ENCODE data around the gene RALGAPA2. TPM values are rescaled to one million over a fixed set of nuclear protein-coding genes. Genes with fewer than 3 reads are reported as not detected.

The RALGAPA2 gene
- polyA plus RNA-seq, 1 donor from 2014 or later = 21.8 TPM

DNA sequence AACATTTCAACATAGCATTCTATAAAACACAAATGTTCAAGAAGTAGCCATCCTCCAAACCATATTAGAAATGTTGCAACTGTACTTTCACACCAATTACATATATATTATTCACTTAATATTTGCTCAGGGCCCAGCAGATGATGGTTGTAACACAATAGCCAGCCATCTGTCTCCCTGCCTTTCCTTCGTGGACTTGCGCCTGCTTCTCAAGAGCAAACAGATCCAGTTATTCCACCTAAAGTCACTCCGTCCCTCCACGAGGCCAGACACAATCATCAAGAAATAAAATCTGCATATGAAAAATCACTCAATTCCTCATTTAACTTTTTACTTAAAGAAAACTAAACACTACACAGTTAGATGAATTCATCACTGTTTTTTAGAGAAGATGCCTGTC, 160.4 kb downstream of the RALGAPA2 start:
- no peak overlapping the region for H3K27ac ChIP-seq (ENCODE audit: low read length)
- no peak overlapping the region for H3K9ac ChIP-seq (ENCODE audit: low read length)
- H3K27me3 ChIP-seq (ENCODE audit: insufficient read depth, low read depth, low read length) = no peaks in the 10 kb centered on the region
- TF ChIP-seq TAF1 (IDR thresholded peaks at IDR 0.05; ENCODE audit: low read depth) (no peak), SMC3 (conservative IDR thresholded peaks at IDR 0.05; ENCODE audit: poor library complexity) (no peak), MXI1 (conservative IDR thresholded peaks at IDR 0.05; ENCODE audit: poor library complexity, severe bottlenecking) (no peak), POLR2AphosphoS5 (IDR thresholded peaks at IDR 0.05) (no peak), EZH2 (IDR thresholded peaks at IDR 0.05; ENCODE audit: borderline replicate concordance, insufficient read depth, low read length, poor library complexity, severe bottlenecking) (no peak), EP300 (conservative IDR thresholded peaks at IDR 0.05; ENCODE audit: poor library complexity, severe bottlenecking) (no peak)
- TF ChIP-seq, protein P1, sequence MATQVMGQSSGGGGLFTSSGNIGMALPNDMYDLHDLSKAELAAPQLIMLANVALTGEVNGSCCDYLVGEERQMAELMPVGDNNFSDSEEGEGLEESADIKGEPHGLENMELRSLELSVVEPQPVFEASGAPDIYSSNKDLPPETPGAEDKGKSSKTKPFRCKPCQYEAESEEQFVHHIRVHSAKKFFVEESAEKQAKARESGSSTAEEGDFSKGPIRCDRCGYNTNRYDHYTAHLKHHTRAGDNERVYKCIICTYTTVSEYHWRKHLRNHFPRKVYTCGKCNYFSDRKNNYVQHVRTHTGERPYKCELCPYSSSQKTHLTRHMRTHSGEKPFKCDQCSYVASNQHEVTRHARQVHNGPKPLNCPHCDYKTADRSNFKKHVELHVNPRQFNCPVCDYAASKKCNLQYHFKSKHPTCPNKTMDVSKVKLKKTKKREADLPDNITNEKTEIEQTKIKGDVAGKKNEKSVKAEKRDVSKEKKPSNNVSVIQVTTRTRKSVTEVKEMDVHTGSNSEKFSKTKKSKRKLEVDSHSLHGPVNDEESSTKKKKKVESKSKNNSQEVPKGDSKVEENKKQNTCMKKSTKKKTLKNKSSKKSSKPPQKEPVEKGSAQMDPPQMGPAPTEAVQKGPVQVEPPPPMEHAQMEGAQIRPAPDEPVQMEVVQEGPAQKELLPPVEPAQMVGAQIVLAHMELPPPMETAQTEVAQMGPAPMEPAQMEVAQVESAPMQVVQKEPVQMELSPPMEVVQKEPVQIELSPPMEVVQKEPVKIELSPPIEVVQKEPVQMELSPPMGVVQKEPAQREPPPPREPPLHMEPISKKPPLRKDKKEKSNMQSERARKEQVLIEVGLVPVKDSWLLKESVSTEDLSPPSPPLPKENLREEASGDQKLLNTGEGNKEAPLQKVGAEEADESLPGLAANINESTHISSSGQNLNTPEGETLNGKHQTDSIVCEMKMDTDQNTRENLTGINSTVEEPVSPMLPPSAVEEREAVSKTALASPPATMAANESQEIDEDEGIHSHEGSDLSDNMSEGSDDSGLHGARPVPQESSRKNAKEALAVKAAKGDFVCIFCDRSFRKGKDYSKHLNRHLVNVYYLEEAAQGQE (IDR thresholded peaks at IDR 0.05; ENCODE audit: borderline replicate concordance) = no peak
- TF ChIP-seq, protein P2, sequence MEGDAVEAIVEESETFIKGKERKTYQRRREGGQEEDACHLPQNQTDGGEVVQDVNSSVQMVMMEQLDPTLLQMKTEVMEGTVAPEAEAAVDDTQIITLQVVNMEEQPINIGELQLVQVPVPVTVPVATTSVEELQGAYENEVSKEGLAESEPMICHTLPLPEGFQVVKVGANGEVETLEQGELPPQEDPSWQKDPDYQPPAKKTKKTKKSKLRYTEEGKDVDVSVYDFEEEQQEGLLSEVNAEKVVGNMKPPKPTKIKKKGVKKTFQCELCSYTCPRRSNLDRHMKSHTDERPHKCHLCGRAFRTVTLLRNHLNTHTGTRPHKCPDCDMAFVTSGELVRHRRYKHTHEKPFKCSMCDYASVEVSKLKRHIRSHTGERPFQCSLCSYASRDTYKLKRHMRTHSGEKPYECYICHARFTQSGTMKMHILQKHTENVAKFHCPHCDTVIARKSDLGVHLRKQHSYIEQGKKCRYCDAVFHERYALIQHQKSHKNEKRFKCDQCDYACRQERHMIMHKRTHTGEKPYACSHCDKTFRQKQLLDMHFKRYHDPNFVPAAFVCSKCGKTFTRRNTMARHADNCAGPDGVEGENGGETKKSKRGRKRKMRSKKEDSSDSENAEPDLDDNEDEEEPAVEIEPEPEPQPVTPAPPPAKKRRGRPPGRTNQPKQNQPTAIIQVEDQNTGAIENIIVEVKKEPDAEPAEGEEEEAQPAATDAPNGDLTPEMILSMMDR (IDR thresholded peaks at IDR 0.05; ENCODE audit: poor library complexity, severe bottlenecking) = no peak
- H3K79me2 ChIP-seq (replicated peaks; ENCODE audit: insufficient read depth, low read length) = no peaks in the 10 kb centered on the region
- no peaks in the 10 kb centered on the region for H3F3A ChIP-seq (ENCODE audit: insufficient read depth, low read length, poor library complexity, severe bottlenecking)
- no peaks in the 10 kb centered on the region for H4K20me1 ChIP-seq (ENCODE audit: insufficient read depth)
- H3K4me3 ChIP-seq (ENCODE audit: low read length) = no peak overlapping the region
- no peak overlapping the region for H3K4me2 ChIP-seq (ENCODE audit: low read length)
- H3K36me3 ChIP-seq (ENCODE audit: insufficient read depth, low read length) = peaks cover 3% of the 10 kb centered on the region
- H3K9me2 ChIP-seq (ENCODE audit: insufficient read depth, low read length) = no peaks in the 10 kb centered on the region
- H3K9me3 ChIP-seq (ENCODE audit: low read length) = no peaks in the 10 kb centered on the region
- H2AFZ ChIP-seq (ENCODE audit: low read depth, low read length) = no peak overlapping the region

DNA sequence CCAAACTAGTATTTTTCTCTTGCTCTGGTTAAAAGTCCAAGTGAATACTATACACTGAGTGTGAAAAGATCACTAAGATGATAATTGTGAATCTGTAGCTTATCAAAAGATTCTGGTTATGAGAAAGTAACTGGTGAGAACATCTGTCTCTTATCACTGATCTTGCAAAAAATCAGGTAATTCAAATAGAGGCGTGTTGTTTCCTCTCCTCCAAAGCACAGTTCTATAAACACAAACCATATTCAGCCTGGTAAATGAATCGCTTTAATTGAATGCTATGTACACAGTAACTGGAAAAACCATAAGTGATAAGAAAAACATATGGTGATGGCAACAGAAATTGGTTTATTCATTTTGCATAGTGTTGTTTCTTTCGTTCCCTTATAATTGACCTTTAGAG, 161.0 kb downstream of the RALGAPA2 start:
- Histone ChIP-seq H3K4me2 (ENCODE audit: low read length) (no peak overlapping the region), H2AFZ (ENCODE audit: low read depth, low read length) (no peak overlapping the region), H4K20me1 (ENCODE audit: insufficient read depth) (no peaks in the 10 kb centered on the region), H3K9me2 (ENCODE audit: insufficient read depth, low read length) (no peaks in the 10 kb centered on the region), H3K9ac (ENCODE audit: low read length) (no peak overlapping the region), H3K36me3 (ENCODE audit: insufficient read depth, low read length) (peaks cover 3% of the 10 kb centered on the region), H3K27ac (ENCODE audit: low read length) (no peak overlapping the region), H3K9me3 (ENCODE audit: low read length) (no peaks in the 10 kb centered on the region), H3F3A (ENCODE audit: insufficient read depth, low read length, poor library complexity, severe bottlenecking) (no peaks in the 10 kb centered on the region), H3K79me2 (replicated peaks; ENCODE audit: insufficient read depth, low read length) (no peaks in the 10 kb centered on the region), H3K27me3 (ENCODE audit: insufficient read depth, low read depth, low read length) (no peaks in the 10 kb centered on the region), H3K4me3 (ENCODE audit: low read length) (no peak overlapping the region)
- TF ChIP-seq, protein P2 (IDR thresholded peaks at IDR 0.05; ENCODE audit: poor library complexity, severe bottlenecking) = no peak
- no peak for TF ChIP-seq SMC3 (conservative IDR thresholded peaks at IDR 0.05; ENCODE audit: poor library complexity)
- no peak for TF ChIP-seq MXI1 (conservative IDR thresholded peaks at IDR 0.05; ENCODE audit: poor library complexity, severe bottlenecking)
- TF ChIP-seq, protein P1 (IDR thresholded peaks at IDR 0.05; ENCODE audit: borderline replicate concordance) = no peak
- no peak for TF ChIP-seq EP300 (conservative IDR thresholded peaks at IDR 0.05; ENCODE audit: poor library complexity, severe bottlenecking)
- no peak for TF ChIP-seq EZH2 (IDR thresholded peaks at IDR 0.05; ENCODE audit: borderline replicate concordance, insufficient read depth, low read length, poor library complexity, severe bottlenecking)
- no peak for TF ChIP-seq POLR2AphosphoS5 (IDR thresholded peaks at IDR 0.05)
- TF ChIP-seq RAD21 (conservative IDR thresholded peaks at IDR 0.05) = no peak
- TF ChIP-seq TAF1 (IDR thresholded peaks at IDR 0.05; ENCODE audit: low read depth) = no peak

Measured in neural cell (in vitro differentiated cells).